ENCODE measurements around the gene ASB8.

Gene ASB8, protein sequence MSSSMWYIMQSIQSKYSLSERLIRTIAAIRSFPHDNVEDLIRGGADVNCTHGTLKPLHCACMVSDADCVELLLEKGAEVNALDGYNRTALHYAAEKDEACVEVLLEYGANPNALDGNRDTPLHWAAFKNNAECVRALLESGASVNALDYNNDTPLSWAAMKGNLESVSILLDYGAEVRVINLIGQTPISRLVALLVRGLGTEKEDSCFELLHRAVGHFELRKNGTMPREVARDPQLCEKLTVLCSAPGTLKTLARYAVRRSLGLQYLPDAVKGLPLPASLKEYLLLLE

DNA sequence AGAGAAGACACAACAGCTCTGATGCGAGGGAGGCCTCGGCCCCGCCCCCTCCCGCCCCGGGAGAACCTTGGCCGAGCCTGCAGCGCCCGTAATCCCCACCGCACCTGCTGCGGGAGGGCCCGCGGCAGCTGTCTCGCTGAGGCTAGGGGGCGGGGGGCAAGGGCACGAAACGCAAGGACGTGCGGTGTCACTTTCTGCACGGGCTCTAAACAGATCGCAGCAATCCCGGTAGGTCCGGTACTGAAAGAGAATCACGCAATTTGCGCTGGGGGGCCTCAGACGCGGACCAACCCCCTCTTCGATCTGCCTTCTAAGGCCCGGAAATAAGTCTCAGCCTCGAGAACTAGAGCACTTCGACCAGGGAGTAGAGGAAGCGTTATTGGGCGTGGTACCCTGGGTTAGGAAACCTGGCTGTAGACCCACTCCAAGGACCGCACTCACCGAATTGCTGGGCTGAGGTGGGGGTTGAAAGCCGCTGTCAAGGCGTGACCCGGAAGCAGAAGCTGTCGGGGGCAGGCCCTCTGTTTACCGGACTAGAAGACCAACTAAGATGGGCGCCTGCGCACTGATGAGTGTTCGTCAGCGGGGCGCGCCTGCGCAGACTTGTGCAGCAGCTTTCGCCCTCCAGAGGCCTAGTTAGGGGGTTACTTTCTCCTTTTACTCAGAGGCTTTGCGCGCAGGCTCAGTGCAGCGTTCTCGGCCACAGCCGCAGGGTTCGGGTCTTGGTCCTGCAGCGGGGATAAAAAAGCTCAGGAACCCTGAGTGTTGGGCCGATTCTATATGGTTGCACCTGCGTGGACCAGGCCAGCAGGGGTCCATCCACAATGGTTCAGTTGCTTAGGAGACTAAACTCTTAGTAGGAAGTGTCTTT is at the start of gene ASB8:
ASB8 (minus strand) TSS at position 498 of the 871 bp plus-strand sequence. CDS start 4,019 bp downstream, outside the sequence.
- Mint-ChIP-seq H3K27me3 (peaks cover 1% of the 10 kb centered on the region), H3K4me3 (peak within 1 kb of the TSS; percentile 98), H3K36me3 (peaks cover 9% of the 10 kb centered on the region), H3K9me3 (no peaks in the 10 kb centered on the region), H3K27ac (peak within 1 kb of the TSS; percentile 98), H3K4me1 (peaks cover 19% of the 10 kb centered on the region)
- DNase-seq (ENCODE audit: low spot score in 2 of 2), result peak; percentile 95 to 99
- ATAC-seq (ENCODE audit: low read depth), result peak; percentile 89

DNA sequence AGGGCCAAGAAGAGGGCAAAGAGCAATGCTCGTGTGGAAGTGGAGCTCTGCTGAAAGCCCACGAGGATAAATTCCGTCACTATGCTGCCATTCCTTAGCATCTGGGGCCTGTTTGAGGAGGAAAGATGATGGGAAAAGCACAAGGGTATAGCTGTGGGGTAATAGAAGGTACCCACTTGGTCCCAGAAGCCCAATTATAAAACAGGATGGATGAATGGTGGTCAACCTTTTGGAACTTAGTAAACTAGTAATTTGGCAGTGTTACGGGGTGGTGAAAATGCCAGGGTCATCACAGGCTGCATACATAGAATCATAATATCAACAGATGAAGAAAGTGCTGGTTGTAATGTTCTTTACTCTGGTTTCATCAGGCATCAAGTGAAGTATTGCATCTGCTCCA is 45.9 kb upstream of the ASB8 start, which contains the start of gene OR10AD1:
OR10AD1 (minus strand) TSS at position 101 of the 400 bp plus-strand sequence; CDS start at position 101, 0 bp downstream.
- H3K4me3 Mint-ChIP-seq, result no peak within 1 kb of the TSS
- H3K36me3 Mint-ChIP-seq, result peaks cover 25% of the 10 kb centered on the region
- H3K4me1 Mint-ChIP-seq, result peaks cover 11% of the 10 kb centered on the region
- H3K27ac Mint-ChIP-seq, result peak within 1 kb of the TSS; percentile 28
- DNase-seq (ENCODE audit: low spot score in 2 of 2) (no peak), ATAC-seq (ENCODE audit: low read depth) (no peak)
- H3K27me3 Mint-ChIP-seq, result no peaks in the 10 kb centered on the region
- H3K9me3 Mint-ChIP-seq, result peaks cover 13% of the 10 kb centered on the region

GRCh38 chr12:48202766-48203165 is 45.5 kb upstream of the ASB8 start:
- peaks cover 13% of the 10 kb centered on the region for H3K9me3 Mint-ChIP-seq
- H3K27me3 Mint-ChIP-seq, result no peaks in the 10 kb centered on the region
- peaks cover 11% of the 10 kb centered on the region for H3K4me1 Mint-ChIP-seq
- DNase-seq (ENCODE audit: low spot score in 2 of 2), result no peak
- no peak overlapping the region for H3K4me3 Mint-ChIP-seq
- H3K36me3 Mint-ChIP-seq, result peaks cover 25% of the 10 kb centered on the region
- H3K27ac Mint-ChIP-seq, result peak overlapping the region; percentile 28
- no peak for ATAC-seq (ENCODE audit: low read depth)

DNA sequence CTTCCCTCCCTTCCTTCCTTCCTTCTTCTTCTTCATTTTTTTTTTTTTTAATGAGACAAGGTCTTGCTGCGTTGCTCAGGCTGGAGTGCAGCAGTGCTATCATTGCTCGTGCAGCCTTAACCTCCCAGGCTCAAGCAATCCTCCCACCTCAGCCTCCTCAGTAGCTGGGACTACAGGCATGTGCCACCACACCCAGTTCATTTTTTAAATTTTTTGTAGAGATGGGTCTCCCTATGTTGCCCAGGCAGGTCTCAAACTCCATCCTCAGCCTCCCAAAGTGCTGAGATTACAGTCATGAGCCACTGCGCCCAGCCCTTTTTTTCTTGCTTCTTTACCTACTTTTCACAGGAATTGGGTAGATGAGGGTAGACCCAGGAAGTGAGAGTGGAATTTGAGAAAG is 44.2 kb upstream of the ASB8 start:
- Mint-ChIP-seq H3K27me3 (no peaks in the 10 kb centered on the region), H3K9me3 (peaks cover 10% of the 10 kb centered on the region), H3K27ac (no peak overlapping the region), H3K36me3 (peaks cover 24% of the 10 kb centered on the region), H3K4me3 (no peak overlapping the region), H3K4me1 (peaks cover 14% of the 10 kb centered on the region)
- ATAC-seq (ENCODE audit: low read depth) (no peak), DNase-seq (ENCODE audit: low spot score in 2 of 2) (no peak)

- H3K4me1 Mint-ChIP-seq, result peaks cover 14% of the 10 kb centered on the region
- ATAC-seq (ENCODE audit: low read depth), result no peak
- H3K27ac Mint-ChIP-seq, result no peak overlapping the region
- peaks cover 10% of the 10 kb centered on the region for H3K9me3 Mint-ChIP-seq
- peaks cover 20% of the 10 kb centered on the region for H3K36me3 Mint-ChIP-seq
- no peak for DNase-seq (ENCODE audit: low spot score in 2 of 2)
- no peaks in the 10 kb centered on the region for H3K27me3 Mint-ChIP-seq
- H3K4me3 Mint-ChIP-seq, result no peak overlapping the region
Measured at GRCh38 chr12:48201091-48201490, 43.8 kb upstream of the ASB8 start.

DNA sequence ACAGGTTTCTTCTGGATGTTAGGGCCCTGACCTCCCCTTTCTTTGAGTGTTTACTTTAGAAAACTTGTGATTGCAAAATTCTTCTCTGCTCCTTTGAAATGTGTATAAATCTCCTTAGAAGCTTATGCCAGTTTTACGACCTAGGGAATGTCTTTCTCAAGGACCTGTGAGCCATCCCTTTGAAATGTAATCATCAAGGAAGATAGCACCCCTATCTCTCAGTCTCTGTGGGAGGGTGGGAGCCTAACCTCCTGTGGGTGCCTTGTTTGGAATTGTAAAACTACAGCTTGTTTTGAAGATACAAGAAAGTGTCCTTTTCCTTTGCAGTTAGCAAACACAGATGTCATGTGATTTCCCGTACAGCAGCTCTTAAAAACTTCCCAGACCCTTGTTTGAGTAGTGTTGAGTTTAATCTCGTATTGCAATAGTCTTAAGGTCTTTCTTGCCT is 42.5 kb upstream of the ASB8 start:
- Mint-ChIP-seq H3K4me1 (peaks cover 14% of the 10 kb centered on the region), H3K27me3 (no peaks in the 10 kb centered on the region), H3K36me3 (peaks cover 20% of the 10 kb centered on the region), H3K4me3 (peak overlapping the region; percentile 85), H3K9me3 (peaks cover 10% of the 10 kb centered on the region), H3K27ac (peak overlapping the region; percentile 87)
- DNase-seq (ENCODE audit: low spot score in 2 of 2) (no peak), ATAC-seq (ENCODE audit: low read depth) (no peak)

GRCh38 chr12:48198985-48199384 is 41.7 kb upstream of the ASB8 start:
- Mint-ChIP-seq H3K27me3 (peaks cover 4% of the 10 kb centered on the region), H3K4me3 (peak overlapping the region; percentile 85), H3K4me1 (peaks cover 14% of the 10 kb centered on the region), H3K27ac (peak overlapping the region; percentile 87), H3K9me3 (peaks cover 7% of the 10 kb centered on the region), H3K36me3 (peaks cover 16% of the 10 kb centered on the region)
- DNase-seq (ENCODE audit: low spot score in 2 of 2), result no peak
- no peak for ATAC-seq (ENCODE audit: low read depth)

DNA sequence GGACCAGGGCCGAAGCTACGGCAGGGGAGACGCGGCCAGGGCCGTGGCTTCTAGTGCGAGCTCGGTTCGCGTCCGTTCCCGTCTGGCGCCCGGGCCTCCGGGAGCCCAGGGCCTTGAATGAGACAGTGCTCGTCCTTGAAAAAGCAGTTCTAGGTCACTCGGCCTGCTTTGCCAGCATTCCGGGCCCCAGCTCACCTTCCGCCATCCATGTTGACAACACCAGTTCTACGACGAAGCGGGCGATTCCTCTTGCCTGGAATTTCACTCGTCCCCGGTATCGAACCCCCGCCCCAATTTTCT is 41.3 kb upstream of the ASB8 start:
- no peak for DNase-seq (ENCODE audit: low spot score in 2 of 2)
- Mint-ChIP-seq H3K9me3 (peaks cover 7% of the 10 kb centered on the region), H3K36me3 (peaks cover 16% of the 10 kb centered on the region), H3K27ac (peak overlapping the region; percentile 87), H3K27me3 (peaks cover 6% of the 10 kb centered on the region), H3K4me3 (peak overlapping the region; percentile 85), H3K4me1 (peaks cover 17% of the 10 kb centered on the region)
- peak; percentile 18 for ATAC-seq (ENCODE audit: low read depth)

GRCh38 chr12:48197971-48198671 is 40.8 kb upstream of the ASB8 start:
- ATAC-seq (ENCODE audit: low read depth), result peak; percentile 96
- H3K4me1 Mint-ChIP-seq, result peaks cover 17% of the 10 kb centered on the region
- peak; percentile 84 to 86 for DNase-seq (ENCODE audit: low spot score in 2 of 2)
- H3K9me3 Mint-ChIP-seq, result peaks cover 7% of the 10 kb centered on the region
- peaks cover 7% of the 10 kb centered on the region for H3K27me3 Mint-ChIP-seq
- H3K4me3 Mint-ChIP-seq, result peak overlapping the region; percentile 85
- peak overlapping the region; percentile 87 for H3K27ac Mint-ChIP-seq
- peaks cover 14% of the 10 kb centered on the region for H3K36me3 Mint-ChIP-seq

- Mint-ChIP-seq H3K4me3 (peak overlapping the region; percentile 85), H3K9me3 (peaks cover 4% of the 10 kb centered on the region), H3K27me3 (peaks cover 7% of the 10 kb centered on the region), H3K27ac (peak overlapping the region; percentile 87), H3K36me3 (peaks cover 9% of the 10 kb centered on the region), H3K4me1 (peaks cover 15% of the 10 kb centered on the region)
- ATAC-seq (ENCODE audit: low read depth) (peak; percentile 42), DNase-seq (ENCODE audit: low spot score in 2 of 2) (no peak)
Measured at GRCh38 chr12:48197549-48197970, 40.2 kb upstream of the ASB8 start.

GRCh38 chr12:48194799-48195201 is 37.5 kb upstream of the ASB8 start:
- no peak for DNase-seq (ENCODE audit: low spot score in 2 of 2)
- H3K36me3 Mint-ChIP-seq, result no peaks in the 10 kb centered on the region
- no peak overlapping the region for H3K4me3 Mint-ChIP-seq
- H3K27me3 Mint-ChIP-seq, result peaks cover 14% of the 10 kb centered on the region
- no peak for ATAC-seq (ENCODE audit: low read depth)
- peaks cover 9% of the 10 kb centered on the region for H3K4me1 Mint-ChIP-seq
- H3K9me3 Mint-ChIP-seq, result no peaks in the 10 kb centered on the region
- no peak overlapping the region for H3K27ac Mint-ChIP-seq

DNA sequence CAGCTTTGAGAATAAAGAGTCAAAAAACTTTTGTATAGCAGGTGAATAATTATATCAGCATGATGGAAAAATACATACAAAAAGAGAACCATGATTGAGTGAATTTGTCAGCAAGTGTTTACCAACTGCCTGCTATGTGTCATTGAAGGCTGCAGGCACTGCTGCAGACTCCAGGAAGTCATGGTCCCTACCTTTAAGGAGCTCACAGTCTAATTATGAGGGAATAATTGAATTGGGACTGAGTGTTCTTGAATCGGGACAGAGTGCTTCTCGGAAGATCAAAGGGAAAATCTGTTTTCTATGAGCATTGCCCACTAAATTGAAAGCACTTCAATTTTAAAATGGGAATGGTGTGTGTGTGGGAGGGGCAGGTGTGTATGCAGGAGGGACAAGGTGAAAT is 36.3 kb upstream of the ASB8 start:
- ATAC-seq (ENCODE audit: low read depth) (no peak), DNase-seq (ENCODE audit: low spot score in 2 of 2) (no peak)
- Mint-ChIP-seq H3K4me1 (peaks cover 6% of the 10 kb centered on the region), H3K9me3 (no peaks in the 10 kb centered on the region), H3K27ac (no peak overlapping the region), H3K27me3 (peaks cover 14% of the 10 kb centered on the region), H3K4me3 (no peak overlapping the region), H3K36me3 (no peaks in the 10 kb centered on the region)

- H3K4me1 Mint-ChIP-seq, result peaks cover 6% of the 10 kb centered on the region
- peaks cover 14% of the 10 kb centered on the region for H3K27me3 Mint-ChIP-seq
- H3K4me3 Mint-ChIP-seq, result no peak overlapping the region
- DNase-seq (ENCODE audit: low spot score in 2 of 2) (no peak), ATAC-seq (ENCODE audit: low read depth) (no peak)
- H3K36me3 Mint-ChIP-seq, result no peaks in the 10 kb centered on the region
- no peak overlapping the region for H3K27ac Mint-ChIP-seq
- no peaks in the 10 kb centered on the region for H3K9me3 Mint-ChIP-seq
Measured at GRCh38 chr12:48192861-48193260, 35.5 kb upstream of the ASB8 start.

GRCh38 chr12:48191096-48191495 is 33.8 kb upstream of the ASB8 start:
- no peak overlapping the region for H3K4me3 Mint-ChIP-seq
- no peaks in the 10 kb centered on the region for H3K36me3 Mint-ChIP-seq
- DNase-seq (ENCODE audit: low spot score in 2 of 2) (no peak), ATAC-seq (ENCODE audit: low read depth) (no peak)
- no peaks in the 10 kb centered on the region for H3K9me3 Mint-ChIP-seq
- H3K4me1 Mint-ChIP-seq, result peaks cover 5% of the 10 kb centered on the region
- H3K27ac Mint-ChIP-seq, result no peak overlapping the region
- peaks cover 17% of the 10 kb centered on the region for H3K27me3 Mint-ChIP-seq
